Heart left ventricle (tissue), 16 donors: ENCODE results near the gene WDR90. TPM values are rescaled to one million over a fixed set of nuclear protein-coding genes. Genes with fewer than 3 reads are reported as not detected.

Source experiments
- ATAC-seq, 4 donors: fragments of 200-7000 bp; cut with Tn5 transposase; one replicate each; pipeline ENCODE4 v1.9.1; 2020 to 2022; ENCODE audit warnings: moderate library complexity in 4 of 4, mild to moderate bottlenecking in 3 of 4, moderate number of reproducible peaks in 1 of 4
- DNase-seq, 5 donors: peaks; one replicate each; pipeline ENCODE4 v3.0.0-alpha.2; 2020
- H3K27ac ChIP-seq, 12 donors: fragments of 200-600 bp; sonication (generic) in 4 of 12; one replicate each; pipeline versions ENCODE4 v1.5.0 to v1.8.0; 2016 to 2022; ENCODE audit warnings: mild to moderate bottlenecking in 2 of 12
- H3K27me3 ChIP-seq, 9 donors: fragments of 200-600 bp; sonication (generic) in 2 of 9; one replicate each; pipeline versions ENCODE4 v1.5.1 to v1.8.0; 2016 to 2022; ENCODE audit warnings: mild to moderate bottlenecking in 3 of 9
- H3K36me3 ChIP-seq, 9 donors: fragments of 200-600 bp; sonication (generic) in 2 of 9; one replicate each; pipeline versions ENCODE4 v1.5.0 to v1.8.0; 2018 to 2022; ENCODE audit warnings: mild to moderate bottlenecking in 2 of 9
- H3K4me1 ChIP-seq, 12 donors: fragments of 200-600 bp; sonication (generic) in 4 of 12; one replicate each; pipeline versions ENCODE4 v1.5.0 to v1.8.0; 2016 to 2022; ENCODE audit warnings: mild to moderate bottlenecking in 3 of 12
- H3K4me3 ChIP-seq, 12 donors: fragments of 200-600 bp; sonication (generic) in 4 of 12; one replicate each; pipeline versions ENCODE4 v1.5.0 to v1.8.0; 2017 to 2022; ENCODE audit warnings: mild to moderate bottlenecking in 9 of 12, moderate library complexity in 4 of 12
- H3K9me3 ChIP-seq, 12 donors: fragments of 200-600 bp; sonication (generic) in 4 of 12; one replicate each; pipeline versions ENCODE4 v1.5.0 to v1.8.0; 2016 to 2022; ENCODE audit warnings: mild to moderate bottlenecking in 1 of 12
- CTCF ChIP-seq, 12 donors: fragments of 200-600 bp; sonication (generic) in 4 of 12; IDR thresholded peaks; one replicate each; pipeline versions ENCODE4 v1.5.0 to v1.8.0; 2018 to 2022; ENCODE audit warnings: antibody characterized with exemption in 12 of 12, mild to moderate bottlenecking in 5 of 12
- POLR2A ChIP-seq, 2 donors: fragments of 450-650 bp; IDR thresholded peaks; one replicate each; pipeline ENCODE4 v1.6.1; 2017; ENCODE audit warnings: antibody characterized with exemption in 2 of 2, mild to moderate bottlenecking in 2 of 2, moderate library complexity in 2 of 2
- WGBS, 4 donors: extraction: QIAGEN DNeasy Blood & Tissue Kit in 2 of 4; methylation state at CpG; one replicate each; pipeline versions ENCODE4 v1.1.5 to v1.1.7; 2013 to 2018; 5-methylcytosine and 5-hydroxymethylcytosine counted together
- intact Hi-C, 10 donors: fragments of 100-400 bp; cut with DNase I; formaldehyde crosslinking; loops; one replicate each; pipeline versions ENCODE4 v1.11.1 to v1.14.2; 2022
- polyA plus RNA-seq, 2 donors: library from polyadenylated mRNA; stranded (reverse); fragments of 200-250 nt; gene quantifications; one replicate each; pipeline ENCODE4 v1.2.3, GENCODE V29; 2013
- total RNA-seq, 9 donors: library from RNA; depleted of rRNA in 2 of 9; stranded (reverse); fragments of >200 nt in 2 of 9; fragmentation: NEBNext Ultra II Directional in 3 of 9; extraction: Animal tissue kit (Norgen Biotek cat#: 25700) in 3 of 9; gene quantifications; one replicate each; pipeline versions ENCODE4 v1.1.0 to v1.2.4, GENCODE V29; 2016 to 2023
- donor health status: ischemic (EF 13 %, LVEDD 7.1; RV severe dilation, severe dysfunction).
- donor health status: healthy with polysubstance abuse.
- donor health status: DM: no; HTN: yes; CAD: no.
- donor health status: DM: no; HTN: no; CAD: no.
- donor health status: ischemic (EF 25% LVEDD 6.9; RV normal size, moderate dysfunction).
- donor health status: ischemic (EF 25% LVEDD 5.7; RV mildly dilated, moderate dysfunction).
- donor health status: healthy.
- donor health status: DM: yes; HTN: yes; CAD: no.
- donor health status: ischemic (EF 35%, LVEDD 5.7; RV mildly dilated, moderate dysfunction).
- donor health status: nonischemic (EF 11% LVEDD 7.7; RV severe dilation, severe dysfunction).
- donor health status: DM: yes; HTN: yes; CAD: no.
- donor health status: PGD.
- donor health status: ischemic (EF 29% LVEDD 5.4; RV normal size, mild dysfunction).
- donor health status: nonischemic (EF 23%, LVEDD 6.1; RV moderate dilation, normal function).

WDR90 gene
- total and polyA plus RNA-seq, 11 donors = 3.7 to 17.4 (median 8.6) TPM

GRCh38 chr16:710500-711075 is 61.4 kb downstream of the WDR90 start:
- Histone ChIP-seq H3K36me3 (no peaks in the 10 kb centered on the region), H3K4me1 (peaks cover 0 to 41% (median 12%) of the 10 kb centered on the region in 12 donors), H3K4me3 (no peak overlapping the region), H3K9me3 (no peaks in the 10 kb centered on the region), H3K27me3 (peaks cover 18 to 55% (median 45%) of the 10 kb centered on the region in 9 donors), H3K27ac (no peak overlapping the region)
- ATAC-seq (no peak), DNase-seq (no peak)
- 41 to 72% (median 68%) methylated on average over 7 to 21 of the region's 21 CpGs for WGBS, 4 donors
- TF ChIP-seq POLR2A (IDR thresholded peaks at IDR 0.05) (no peak), CTCF (IDR thresholded peaks at IDR 0.05) (no peak)
- intact Hi-C loops = loop anchor here (1.0 to 5.0 kb wide), 12 partner anchors 30 to 393 kb away; partner anchors contain the start of genes CIAO3 (in 2 of the 10), CHTF18 (in 1 of the 10) and RPUSD1 (in 1 of the 10)

- 75 to 80% (median 78%) methylated on average over 3 to 12 of the region's 12 CpGs for WGBS, 4 donors
- no peak for ATAC-seq
Observed at GRCh38 chr16:711084-711483, 61.9 kb downstream of the WDR90 start.

GRCh38 chr16:711548-712320 is 62.6 kb downstream of the WDR90 start:
- peaks cover 0 to 42% (median 19%) of the 10 kb centered on the region in 12 donors for H3K4me1 ChIP-seq
- H3K36me3 ChIP-seq = no peaks in the 10 kb centered on the region
- TF ChIP-seq CTCF (IDR thresholded peaks at IDR 0.05) = peak; percentile 90 to 99 (median 95)
- no peak for TF ChIP-seq POLR2A (IDR thresholded peaks at IDR 0.05)
- no peak overlapping the region for H3K27ac ChIP-seq
- no peaks in the 10 kb centered on the region for H3K9me3 ChIP-seq
- WGBS, 4 donors = 12 to 19% (median 13%) methylated on average over 20 to 25 of the region's 25 CpGs
- H3K27me3 ChIP-seq = peaks cover 18 to 52% (median 37%) of the 10 kb centered on the region in 9 donors
- DNase-seq (peak; percentile 78 to 93 (median 82)), ATAC-seq (peak; percentile 33 to 71 (median 64))
- H3K4me3 ChIP-seq = no peak overlapping the region
- intact Hi-C loops = loop anchor here (1.0 to 5.0 kb wide), 12 partner anchors 29 to 392 kb away; partner anchors contain the start of genes CIAO3 (in 2 of the 10), CHTF18 (in 1 of the 10) and RPUSD1 (in 1 of the 10)

More at GRCh38 chr16:711084-711483, 61.9 kb downstream of the WDR90 start:
- H3K27me3 ChIP-seq = peaks cover 18 to 53% (median 43%) of the 10 kb centered on the region in 9 donors
- no peak for TF ChIP-seq CTCF (IDR thresholded peaks at IDR 0.05)
- TF ChIP-seq POLR2A (IDR thresholded peaks at IDR 0.05) = no peak
- H3K27ac ChIP-seq = no peak overlapping the region
- no peaks in the 10 kb centered on the region for H3K9me3 ChIP-seq
- intact Hi-C loops = loop anchor here (1.0 to 5.0 kb wide), 12 partner anchors 30 to 392 kb away; partner anchors contain the start of genes CIAO3 (in 2 of the 10), CHTF18 (in 1 of the 10) and RPUSD1 (in 1 of the 10)
- H3K4me1 ChIP-seq = peaks cover 0 to 42% (median 15%) of the 10 kb centered on the region in 12 donors
- no peak for DNase-seq
- H3K4me3 ChIP-seq = no peak overlapping the region
- H3K36me3 ChIP-seq = no peaks in the 10 kb centered on the region
